Activated naive CD8-positive, alpha-beta T cell treated with anti-CD3 and anti-CD28 coated beads for 36 hours (primary cell): ENCODE results near the gene ZNF598. TPM values are rescaled to one million over a fixed set of nuclear protein-coding genes. Genes with fewer than 3 reads are reported as not detected.
"Not testable (repeated sequence)": the region's sequence is repeated elsewhere in the genome, so short reads cannot be mapped to it uniquely, and the experiment has no call there.

Experiments
- DNase-seq: peaks from one replicate; pipeline ENCODE4 v3.0.0; 2021
- H3K27ac Mint-ChIP-seq: one replicate; pipeline ENCODE4 v1.8.0; 2022; ENCODE audit warnings: mild to moderate bottlenecking, moderate library complexity, mixed read lengths
- H3K27me3 Mint-ChIP-seq: one replicate; pipeline ENCODE4 v1.8.0; 2022; ENCODE audit warnings: mild to moderate bottlenecking, mixed read lengths
- H3K36me3 Mint-ChIP-seq: one replicate; pipeline ENCODE4 v1.8.0; 2021; ENCODE audit warnings: mild to moderate bottlenecking, mixed read lengths
- H3K4me1 Mint-ChIP-seq: one replicate; pipeline ENCODE4 v1.8.0; 2021; ENCODE audit warnings: mixed read lengths
- H3K4me3 Mint-ChIP-seq: one replicate; pipeline ENCODE4 v1.8.0; 2022; ENCODE audit warnings: mild to moderate bottlenecking, moderate library complexity, mixed read lengths
- H3K9me3 Mint-ChIP-seq: one replicate; pipeline ENCODE4 v1.8.0; 2022; ENCODE audit warnings: mixed read lengths
- total RNA-seq, 2 experiments: library from RNA; stranded (reverse); gene quantifications; one replicate each; pipeline ENCODE4 v1.2.3, GENCODE V29; 2021

The ZNF598 gene
- total RNA-seq, 2 experiments from 2014 or later = 98.3 to 99.8 TPM

GRCh38 chr16:2035431-2036199 lies 26.0 kb upstream of the ZNF598 start:
- Mint-ChIP-seq H3K9me3 (no peaks in the 10 kb centered on the region), H3K27me3 (no peaks in the 10 kb centered on the region), H3K4me3 (no peak overlapping the region), H3K36me3 (no peaks in the 10 kb centered on the region), H3K4me1 (no peaks in the 10 kb centered on the region), H3K27ac (no peak overlapping the region)
- DNase-seq = no peak

- Mint-ChIP-seq H3K4me1 (no peaks in the 10 kb centered on the region), H3K27ac (no peak overlapping the region), H3K27me3 (no peaks in the 10 kb centered on the region), H3K9me3 (no peaks in the 10 kb centered on the region), H3K36me3 (no peaks in the 10 kb centered on the region), H3K4me3 (peak overlapping the region; percentile 7)
- DNase-seq = no peak
Measured at GRCh38 chr16:2034696-2035430, 25.2 kb upstream of the ZNF598 start.

- not testable (repeated sequence) for DNase-seq
Measured at GRCh38 chr16:2033909-2034695, 24.5 kb upstream of the ZNF598 start.

GRCh38 chr16:2033057-2033908 lies 23.7 kb upstream of the ZNF598 start:
- Mint-ChIP-seq H3K27me3 (no peaks in the 10 kb centered on the region), H3K4me1 (no peaks in the 10 kb centered on the region), H3K9me3 (no peaks in the 10 kb centered on the region), H3K4me3 (peak overlapping the region; percentile 29), H3K36me3 (no peaks in the 10 kb centered on the region), H3K27ac (no peak overlapping the region)
- DNase-seq = no peak

More at GRCh38 chr16:2033909-2034695, 24.5 kb upstream of the ZNF598 start:
- not testable (repeated sequence) for H3K9me3 Mint-ChIP-seq, H3K27ac Mint-ChIP-seq, H3K36me3 Mint-ChIP-seq, H3K27me3 Mint-ChIP-seq, H3K4me1 Mint-ChIP-seq
- peak overlapping the region; percentile 29 for H3K4me3 Mint-ChIP-seq

GRCh38 chr16:2032285-2033056 lies 22.9 kb upstream of the ZNF598 start:
- H3K27me3 Mint-ChIP-seq = peaks cover 1% of the 10 kb centered on the region
- no peaks in the 10 kb centered on the region for H3K36me3 Mint-ChIP-seq
- H3K4me3 Mint-ChIP-seq = no peak overlapping the region
- H3K9me3 Mint-ChIP-seq = no peaks in the 10 kb centered on the region
- H3K4me1 Mint-ChIP-seq = no peaks in the 10 kb centered on the region
- no peak overlapping the region for H3K27ac Mint-ChIP-seq
- DNase-seq = no peak

- no peaks in the 10 kb centered on the region for H3K9me3 Mint-ChIP-seq
- no peak for DNase-seq
- no peak overlapping the region for H3K27ac Mint-ChIP-seq
- peaks cover 3% of the 10 kb centered on the region for H3K27me3 Mint-ChIP-seq
- H3K4me3 Mint-ChIP-seq = no peak overlapping the region
- no peaks in the 10 kb centered on the region for H3K4me1 Mint-ChIP-seq
- no peaks in the 10 kb centered on the region for H3K36me3 Mint-ChIP-seq
Measured at GRCh38 chr16:2031081-2031577, 21.5 kb upstream of the ZNF598 start.

- DNase-seq = no peak
- no peak overlapping the region for H3K4me3 Mint-ChIP-seq
Measured at GRCh38 chr16:2030036-2030435, 20.4 kb upstream of the ZNF598 start.

GRCh38 chr16:2029350-2029749 lies 19.7 kb upstream of the ZNF598 start:
- Mint-ChIP-seq H3K27me3 (peaks cover 7% of the 10 kb centered on the region), H3K4me3 (no peak overlapping the region), H3K27ac (no peak overlapping the region), H3K4me1 (peaks cover 4% of the 10 kb centered on the region), H3K9me3 (no peaks in the 10 kb centered on the region), H3K36me3 (no peaks in the 10 kb centered on the region)
- no peak for DNase-seq

More at GRCh38 chr16:2030036-2030435, 20.4 kb upstream of the ZNF598 start:
- Mint-ChIP-seq H3K9me3 (no peaks in the 10 kb centered on the region), H3K4me1 (peaks cover 4% of the 10 kb centered on the region), H3K27me3 (peaks cover 7% of the 10 kb centered on the region), H3K27ac (no peak overlapping the region), H3K36me3 (no peaks in the 10 kb centered on the region)

- H3K4me1 Mint-ChIP-seq = peaks cover 6% of the 10 kb centered on the region
- peaks cover 7% of the 10 kb centered on the region for H3K27me3 Mint-ChIP-seq
- H3K27ac Mint-ChIP-seq = no peak overlapping the region
- no peak overlapping the region for H3K4me3 Mint-ChIP-seq
- no peak for DNase-seq
- no peaks in the 10 kb centered on the region for H3K36me3 Mint-ChIP-seq
- H3K9me3 Mint-ChIP-seq = no peaks in the 10 kb centered on the region
Measured at GRCh38 chr16:2028620-2029220, 19.1 kb upstream of the ZNF598 start.

- peaks cover 7% of the 10 kb centered on the region for H3K27me3 Mint-ChIP-seq
- H3K27ac Mint-ChIP-seq = no peak overlapping the region
- no peaks in the 10 kb centered on the region for H3K9me3 Mint-ChIP-seq
- DNase-seq = no peak
- no peak overlapping the region for H3K4me3 Mint-ChIP-seq
- H3K4me1 Mint-ChIP-seq = peaks cover 6% of the 10 kb centered on the region
- no peaks in the 10 kb centered on the region for H3K36me3 Mint-ChIP-seq
Measured at GRCh38 chr16:2028146-2028545, 18.5 kb upstream of the ZNF598 start.

- Mint-ChIP-seq H3K27ac (no peak overlapping the region), H3K4me1 (peaks cover 11% of the 10 kb centered on the region), H3K9me3 (no peaks in the 10 kb centered on the region), H3K27me3 (peaks cover 15% of the 10 kb centered on the region), H3K36me3 (peaks cover 2% of the 10 kb centered on the region), H3K4me3 (peak overlapping the region; percentile 54)
- no peak for DNase-seq
Measured at GRCh38 chr16:2027024-2028010, 17.7 kb upstream of the ZNF598 start.

GRCh38 chr16:2026461-2027023 lies 16.9 kb upstream of the ZNF598 start, which contains the start of gene NHERF2:
Gene NHERF2 (plus strand): TSS chr16:2026902. CDS start chr16:2027006, 104 bp downstream.
- Mint-ChIP-seq H3K27me3 (peaks cover 23% of the 10 kb centered on the region), H3K4me3 (peak within 1 kb of the TSS; percentile 54), H3K4me1 (peaks cover 12% of the 10 kb centered on the region), H3K27ac (no peak within 1 kb of the TSS), H3K9me3 (no peaks in the 10 kb centered on the region), H3K36me3 (peaks cover 2% of the 10 kb centered on the region)
- DNase-seq = no peak
